SKM-1 treated with dmso at 0.1 percent for 144 hours (cell line): ENCODE results near the gene HEMK1.
A peak's percentile ranks its signal among the peaks of the same experiment; 100 is the strongest.

Experiments used
- DNase-seq: peaks from one replicate; lab custom pipeline; 2025; ENCODE audit not compliant: unreplicated experiment; lab: John Stamatoyannopoulos, UW

The HEMK1 gene

DNA sequence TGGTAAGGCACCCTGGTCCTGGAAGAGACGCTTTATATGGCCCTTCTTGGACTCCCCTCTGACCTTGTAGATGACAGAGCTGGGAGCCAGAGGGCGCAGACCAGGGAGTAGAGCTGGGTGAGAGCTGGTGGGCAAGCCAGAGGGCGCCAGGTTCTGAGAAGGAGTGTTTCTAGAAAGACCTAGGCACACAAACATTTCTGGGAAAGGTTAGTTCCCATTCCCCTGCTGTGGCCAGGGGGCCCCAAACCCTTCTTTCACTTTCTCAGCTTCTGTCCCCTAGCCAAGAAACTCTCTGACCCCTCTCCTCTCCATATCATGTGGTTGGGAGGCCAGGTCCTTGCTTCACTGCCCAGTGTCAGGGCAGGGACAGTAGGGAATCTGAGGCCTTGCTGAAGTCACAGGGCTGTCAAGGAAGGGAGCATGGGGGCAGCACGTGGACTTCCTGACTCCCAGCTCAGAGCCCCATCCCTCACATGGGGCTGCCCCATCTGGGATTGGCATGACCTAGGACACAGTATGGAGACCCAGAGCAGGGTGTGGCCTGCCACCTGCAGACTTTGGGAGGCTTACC lies 3.6 kb downstream of the HEMK1 start:
- DNase-seq: no peak

DNA sequence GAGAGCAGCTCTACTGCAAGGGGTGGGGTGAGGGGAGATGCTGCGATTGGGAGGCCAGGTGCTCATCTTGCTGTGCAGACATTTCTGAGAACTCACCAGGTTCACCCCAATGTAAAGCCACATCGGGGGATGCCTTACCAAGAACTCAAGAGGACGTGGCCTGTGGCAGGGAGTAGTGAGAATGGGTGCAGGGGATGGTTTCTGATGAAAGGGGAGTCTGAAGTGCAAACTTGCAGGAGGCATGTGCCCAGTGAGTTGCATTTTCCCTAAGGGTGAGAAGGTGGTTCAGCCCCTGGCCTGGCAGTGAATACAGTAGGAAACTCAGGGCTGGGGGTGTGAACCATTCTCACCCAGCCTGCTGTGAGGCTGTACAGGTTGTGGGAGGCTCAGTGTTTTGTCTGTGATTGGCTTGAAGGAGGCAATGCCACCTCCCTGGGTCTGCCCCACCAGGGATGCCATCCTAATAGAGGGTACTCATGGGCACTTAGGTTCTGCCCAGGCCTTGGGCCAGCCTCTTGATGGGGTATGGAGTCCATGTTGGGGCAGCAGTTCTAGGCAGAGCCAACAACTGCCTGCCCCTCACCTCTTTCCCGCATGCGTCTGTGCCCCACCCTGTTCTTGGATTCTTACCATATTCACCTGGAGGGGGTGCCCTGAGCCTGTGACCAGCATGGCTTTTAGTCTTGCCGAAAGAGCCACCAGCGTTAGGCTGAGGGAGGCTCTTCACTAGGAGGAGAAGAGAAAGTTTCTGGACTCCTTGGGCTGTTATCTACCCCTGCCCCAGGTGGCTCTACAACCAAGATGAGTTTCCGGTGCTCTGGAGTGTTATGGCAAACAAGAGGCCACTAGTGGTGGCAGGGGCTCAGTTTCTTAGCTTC lies 4.5 kb downstream of the HEMK1 start:
- DNase-seq: no peak

DNA sequence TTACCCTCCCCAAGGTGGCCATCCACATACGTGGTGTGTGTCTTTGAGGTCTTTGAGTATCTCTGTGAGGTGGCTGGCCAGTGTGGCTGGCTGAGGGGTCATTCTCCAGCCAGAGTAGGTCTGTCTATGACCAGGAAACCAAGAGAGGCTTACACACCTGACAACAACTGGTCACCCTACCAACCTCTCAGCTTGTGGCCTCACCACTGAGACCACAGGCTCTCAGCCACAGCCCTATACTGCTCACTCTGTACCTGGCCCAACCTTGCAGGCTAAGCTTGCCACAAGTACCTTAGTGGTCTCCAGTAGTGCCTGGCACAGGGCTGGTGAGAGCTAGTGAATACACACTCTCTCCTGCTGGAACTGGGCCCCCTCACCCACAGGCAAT lies 5.1 kb downstream of the HEMK1 start:
- no peak for DNase-seq

DNA sequence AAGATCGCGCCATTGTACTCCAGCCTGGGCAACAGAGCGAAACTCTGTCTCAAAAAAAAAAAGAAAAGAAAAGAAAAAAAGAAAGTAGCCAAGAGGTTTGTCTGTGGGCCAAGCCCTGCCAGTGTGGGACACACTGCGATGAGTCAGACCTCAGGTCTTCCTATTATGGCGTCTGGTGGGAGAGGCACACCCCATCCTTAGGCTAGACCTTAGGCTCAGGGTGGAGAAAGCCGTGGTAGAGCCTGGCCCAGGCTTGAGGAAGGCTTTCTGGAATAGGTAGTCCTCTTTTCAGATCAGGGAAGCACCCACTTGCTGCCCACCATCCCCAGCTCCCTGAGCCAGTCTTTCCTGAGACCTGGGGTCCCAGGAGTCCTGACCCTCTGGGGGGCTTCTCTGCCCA lies 6.0 kb downstream of the HEMK1 start:
- no peak for DNase-seq

DNA sequence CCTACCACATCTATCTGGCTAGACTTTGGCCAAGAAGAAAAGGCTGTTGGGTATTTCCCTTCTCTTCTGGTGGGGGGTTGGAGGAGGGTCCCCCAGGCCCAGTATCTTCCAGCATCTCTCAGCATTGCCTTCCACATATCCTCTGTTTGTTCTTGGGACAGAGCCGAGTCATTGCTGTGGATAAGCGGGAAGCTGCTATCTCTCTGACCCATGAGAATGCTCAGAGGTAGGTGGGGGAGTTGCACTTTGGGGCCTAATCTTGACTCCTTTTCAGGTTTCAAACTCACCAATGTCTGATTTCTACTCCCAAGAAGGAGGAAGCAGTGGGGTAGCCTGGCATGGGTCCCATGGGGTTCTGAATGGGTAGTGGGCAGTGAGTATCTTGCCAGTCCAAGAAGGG lies 8.0 kb downstream of the HEMK1 start:
- DNase-seq: no peak

DNA sequence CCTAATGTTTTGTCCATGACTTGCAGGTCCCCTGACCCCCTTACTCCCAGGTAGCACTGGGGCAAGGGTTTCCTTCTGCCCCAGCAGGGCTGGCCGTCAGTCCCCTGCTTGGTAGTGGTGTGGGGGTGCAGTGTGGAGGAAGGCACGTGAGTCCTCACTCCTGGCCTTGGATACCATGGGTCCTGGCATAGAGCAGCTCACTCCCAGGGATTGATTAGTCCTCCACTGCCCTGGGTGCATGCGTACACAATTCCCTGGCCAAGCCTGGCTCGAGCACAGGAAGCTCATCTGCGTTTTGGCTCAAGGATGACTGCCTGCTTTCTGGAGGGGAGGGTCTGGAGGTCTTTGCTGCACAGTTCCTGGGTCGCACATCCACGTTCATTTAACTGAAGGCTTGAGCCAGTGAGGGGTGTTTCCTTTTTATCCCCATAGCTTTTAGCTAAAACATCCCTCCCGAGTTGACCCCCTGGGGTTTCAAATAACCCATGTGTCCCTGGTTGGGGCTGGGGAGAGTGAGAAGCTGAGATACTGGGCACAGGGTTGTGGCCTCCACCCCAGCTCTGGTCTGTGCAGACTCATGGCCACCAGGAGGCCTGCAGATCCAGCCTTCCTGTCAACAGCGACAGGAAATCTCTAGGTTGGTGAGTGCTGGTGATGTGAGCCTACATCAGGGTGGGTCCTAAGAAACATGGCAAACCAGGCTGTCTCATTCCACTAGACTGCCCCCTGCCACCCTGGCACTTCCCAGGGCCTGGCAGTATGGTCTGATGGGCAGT lies 11.5 kb downstream of the HEMK1 start:
- DNase-seq: no peak

DNA sequence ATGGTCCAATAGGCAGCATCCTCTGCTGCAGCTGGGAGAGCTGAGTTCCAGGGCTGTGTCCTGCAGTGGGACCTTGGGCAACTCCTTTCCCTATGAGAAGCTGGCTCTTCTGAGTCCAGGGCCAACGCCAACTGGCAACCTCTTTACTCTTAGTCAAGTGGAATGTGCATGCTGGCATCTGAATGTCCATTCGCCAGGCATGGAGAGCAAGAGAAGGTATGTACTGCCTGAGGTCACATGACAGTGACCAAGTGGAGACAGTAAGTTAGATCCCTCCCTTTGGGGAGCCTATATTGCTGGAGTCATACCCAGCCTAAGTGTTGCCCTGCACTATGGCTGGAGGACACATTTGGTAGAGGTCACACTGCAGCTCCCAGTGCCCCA lies 12.1 kb downstream of the HEMK1 start:
- DNase-seq: no peak

DNA sequence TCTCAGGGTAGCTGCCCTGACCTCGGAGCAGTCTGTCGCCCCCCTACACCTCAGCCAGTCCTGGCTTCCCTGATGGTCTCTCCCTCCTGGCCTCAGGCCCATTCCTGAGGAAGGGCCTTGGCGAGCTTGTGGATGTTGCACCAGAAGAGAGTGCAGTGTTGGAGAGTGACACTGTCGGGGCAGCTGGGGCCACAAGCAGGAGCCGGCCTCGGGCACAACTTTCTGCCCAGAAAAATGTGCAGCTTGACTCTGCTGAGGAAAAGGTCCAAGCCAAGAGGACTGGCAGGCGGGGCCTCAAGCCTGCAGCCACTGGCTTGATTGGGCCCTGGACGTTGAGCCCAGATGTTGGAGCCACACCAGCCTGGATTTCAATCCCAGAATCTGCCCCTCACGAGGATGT lies 12.8 kb downstream of the HEMK1 start:
- DNase-seq: no peak

DNA sequence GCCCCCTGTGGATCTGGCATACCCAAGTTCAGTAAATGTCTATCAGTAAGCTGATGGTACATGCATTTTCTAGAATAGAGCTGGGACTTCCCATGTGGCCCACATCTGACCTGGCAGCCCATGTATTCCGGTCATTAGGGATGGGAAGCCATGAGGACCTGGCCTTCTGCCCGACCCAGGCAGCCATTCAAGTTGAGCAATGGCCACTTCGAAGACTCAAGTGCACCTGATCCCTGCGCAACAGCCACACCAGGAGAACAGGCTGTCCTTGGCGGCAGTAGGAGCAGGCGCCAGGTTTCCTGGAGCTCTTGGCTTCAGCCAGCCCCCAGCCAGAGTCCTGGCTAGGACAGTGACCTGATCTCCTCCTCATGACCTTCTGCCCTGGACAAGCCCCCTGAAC lies 14.6 kb downstream of the HEMK1 start:
- DNase-seq: no peak

DNA sequence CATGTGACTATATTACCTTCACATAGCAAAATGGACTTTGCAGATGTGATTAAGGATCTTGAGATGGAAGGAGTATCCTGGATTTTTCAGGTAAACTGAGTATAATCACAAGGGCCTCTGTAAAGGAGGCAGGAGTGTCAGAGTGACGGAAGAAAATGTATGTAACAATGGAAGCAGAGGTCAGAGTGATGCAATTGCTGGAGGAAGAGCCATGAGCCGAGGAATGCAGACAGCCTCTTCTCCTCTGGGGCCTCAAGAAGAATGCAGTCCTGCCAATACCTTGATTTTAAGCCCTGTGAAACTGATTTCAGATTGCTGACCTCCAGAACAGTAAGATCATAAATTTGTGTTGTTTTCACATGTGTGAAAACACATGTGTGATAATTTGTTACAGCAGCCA lies 15.1 kb downstream of the HEMK1 start:
- peak; percentile 15 for DNase-seq

DNA sequence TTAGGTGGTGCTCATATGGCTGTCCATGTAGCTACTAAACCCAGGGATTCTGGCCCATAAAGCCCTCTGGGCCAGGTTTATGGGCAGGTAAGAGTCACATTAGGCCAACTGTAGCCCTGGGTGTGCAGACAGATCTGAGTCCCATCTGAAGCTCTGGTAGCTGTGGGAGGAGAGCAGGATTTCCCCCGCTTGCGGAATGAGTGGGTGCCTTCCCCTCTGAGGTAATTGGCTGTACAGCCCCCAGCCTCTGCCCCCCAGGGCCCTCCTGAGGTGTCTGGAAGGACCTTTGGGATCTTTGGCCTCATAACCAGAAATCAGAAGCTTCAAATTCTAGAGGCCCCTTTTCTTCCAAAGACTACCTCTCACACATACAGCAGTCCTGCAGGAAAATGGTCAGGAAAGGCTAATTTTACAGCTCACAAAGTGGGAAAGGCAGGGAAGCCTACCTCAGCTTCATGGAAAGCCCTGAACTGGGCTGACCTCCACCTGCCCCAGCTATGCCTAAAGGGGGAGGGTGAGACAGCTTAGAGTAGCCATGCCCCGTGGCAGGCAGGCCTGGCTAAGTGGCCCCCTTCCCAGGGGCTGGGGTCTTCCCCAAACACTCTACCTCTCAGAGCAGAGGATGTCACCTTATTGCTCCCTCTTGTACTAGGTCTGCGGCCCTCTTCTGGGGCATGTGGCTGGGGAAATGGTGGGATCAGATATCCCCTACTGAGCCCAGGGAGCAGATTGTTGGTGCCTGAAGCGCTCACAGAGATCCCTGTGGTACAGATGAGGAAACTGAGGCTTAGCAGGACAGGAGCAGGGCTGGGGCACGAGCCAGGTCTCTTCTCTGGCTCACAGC lies 16.8 kb downstream of the HEMK1 start:
- no peak for DNase-seq

DNA sequence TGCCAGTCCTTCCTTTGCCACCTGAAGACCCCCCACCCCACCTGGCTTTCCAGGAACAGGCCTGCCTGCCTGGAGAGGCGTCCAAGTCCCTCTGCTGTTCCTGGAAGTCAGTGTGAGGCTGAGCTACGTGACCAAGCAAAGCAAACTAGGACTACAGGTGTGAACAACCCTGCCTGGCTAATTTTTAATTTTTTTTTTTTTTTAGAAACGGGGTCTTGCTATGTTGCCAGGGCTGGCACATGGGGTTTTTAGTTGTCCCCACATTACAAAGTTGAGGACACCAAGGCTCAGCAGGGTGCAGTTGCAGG lies 17.4 kb downstream of the HEMK1 start:
- DNase-seq: no peak

DNA sequence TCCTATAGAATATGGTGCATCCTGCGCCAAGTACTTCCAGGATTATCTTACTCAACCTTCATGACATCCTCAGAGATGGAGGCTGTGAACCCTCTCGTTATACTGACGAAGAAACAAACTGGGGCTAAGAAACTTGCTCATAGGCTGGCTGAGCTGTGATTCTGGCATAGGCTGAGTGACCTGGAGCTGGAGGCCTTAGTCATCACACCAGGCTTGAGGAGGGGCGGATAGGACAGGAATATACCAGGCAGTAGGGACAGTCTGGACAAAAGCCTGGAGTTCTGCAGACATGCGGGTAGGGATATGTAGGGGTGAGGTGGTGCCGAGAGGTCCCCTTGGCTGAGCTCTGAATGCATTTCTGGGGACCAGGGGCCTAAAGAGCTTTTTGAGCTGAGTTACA lies 18.1 kb downstream of the HEMK1 start:
- no peak for DNase-seq

DNA sequence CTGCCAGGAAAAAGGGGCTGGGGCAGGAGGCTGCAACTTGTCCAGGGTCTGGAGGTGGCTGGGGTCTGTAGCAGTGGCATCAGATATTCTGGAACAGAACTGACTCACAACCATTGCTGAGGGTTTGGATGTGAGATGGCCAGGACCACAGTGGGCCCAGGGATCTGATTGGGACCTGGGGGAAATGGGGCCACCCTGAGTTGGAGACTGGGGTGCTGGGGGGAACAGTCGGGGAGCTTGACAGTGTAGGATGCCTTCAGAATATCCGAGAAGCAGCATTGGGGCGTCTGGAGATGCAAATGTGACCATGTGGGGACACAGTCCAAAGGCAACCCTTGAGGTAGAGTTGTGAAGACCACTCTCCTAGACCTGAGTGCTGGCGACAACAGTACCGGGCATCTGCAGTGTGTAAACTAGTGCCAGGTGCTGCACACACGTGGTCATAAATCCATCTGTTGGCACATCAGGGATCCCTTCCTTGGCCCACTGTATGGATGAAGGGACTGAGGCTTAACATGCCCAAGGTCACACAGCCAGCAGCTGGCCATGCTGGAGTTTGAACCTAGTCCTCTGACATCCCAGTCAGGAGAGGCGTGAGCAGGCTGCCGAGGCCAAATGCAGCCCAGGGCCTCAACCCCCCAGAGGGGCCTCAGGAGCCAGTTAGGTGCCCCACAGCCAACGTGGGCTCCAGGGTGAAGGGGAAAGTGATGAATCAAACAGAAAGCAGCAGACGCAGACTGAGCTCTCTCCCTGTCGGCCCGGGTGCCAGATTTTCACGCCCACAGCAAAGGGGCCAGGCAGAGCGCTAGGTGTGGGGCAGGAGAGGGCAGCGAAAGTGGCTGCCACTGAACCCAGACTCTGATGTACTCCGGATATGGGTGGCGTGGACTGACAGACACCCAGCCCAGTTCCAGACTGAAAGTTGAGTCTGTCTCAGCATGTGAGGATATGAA lies 18.8 kb downstream of the HEMK1 start:
- no peak for DNase-seq

DNA sequence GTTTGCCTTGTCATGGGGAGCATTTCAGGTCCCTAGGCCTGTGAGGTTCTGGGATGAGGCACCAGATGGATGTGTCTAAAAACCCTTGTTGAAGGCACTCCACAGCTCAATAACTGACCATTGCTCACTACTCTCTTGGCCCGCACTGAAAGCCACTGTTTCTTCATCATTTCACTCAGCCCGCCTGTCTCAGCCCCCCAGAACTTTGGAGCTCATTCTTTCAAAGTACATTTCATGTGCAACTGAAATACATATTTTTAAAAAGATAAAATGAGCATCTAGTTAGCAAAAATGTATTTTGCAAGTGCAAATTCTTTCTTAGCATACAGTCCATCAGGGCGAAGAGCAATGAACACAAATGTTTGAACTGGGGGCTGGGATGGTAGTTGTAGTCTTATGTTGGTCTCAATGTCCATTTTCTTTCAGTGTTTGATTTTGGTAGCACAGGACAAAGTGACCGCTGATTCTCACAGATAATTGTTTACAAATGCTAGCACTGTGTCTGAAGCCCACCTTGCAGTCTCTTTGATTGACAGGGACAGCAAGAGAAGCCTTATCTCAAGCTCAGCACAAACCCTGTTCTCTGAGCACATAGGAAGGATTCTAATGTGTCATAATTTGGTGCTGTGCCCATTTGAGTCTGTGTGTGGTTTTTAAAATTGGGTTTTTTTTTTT lies 19.6 kb downstream of the HEMK1 start:
- no peak for DNase-seq

DNA sequence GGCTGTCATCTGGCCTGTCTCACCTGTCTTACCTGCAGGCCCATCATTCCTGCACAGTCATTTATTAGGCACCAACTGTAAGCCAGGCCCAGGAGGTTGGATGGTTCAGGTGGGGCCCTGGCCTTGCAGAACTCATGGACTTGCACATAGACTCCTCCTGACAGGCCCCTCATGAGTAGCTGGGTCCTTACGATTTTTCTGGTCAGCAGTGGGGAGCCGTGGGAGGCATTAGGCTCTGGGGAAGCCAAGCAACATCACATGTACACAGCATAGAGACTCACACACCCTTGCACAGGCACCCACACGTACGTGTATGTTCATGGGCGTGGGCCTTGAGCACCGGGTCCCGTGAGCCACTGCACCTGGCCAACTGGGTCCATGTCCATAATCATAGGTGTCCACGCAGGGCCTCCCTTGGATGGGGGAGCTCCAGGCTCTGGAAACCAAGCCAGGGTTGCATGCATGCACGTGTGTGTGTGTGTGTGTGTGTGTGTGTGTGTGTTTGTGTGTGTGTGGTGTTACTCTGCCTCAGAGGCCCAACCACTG lies 21.9 kb downstream of the HEMK1 start:
- no peak for DNase-seq

DNA sequence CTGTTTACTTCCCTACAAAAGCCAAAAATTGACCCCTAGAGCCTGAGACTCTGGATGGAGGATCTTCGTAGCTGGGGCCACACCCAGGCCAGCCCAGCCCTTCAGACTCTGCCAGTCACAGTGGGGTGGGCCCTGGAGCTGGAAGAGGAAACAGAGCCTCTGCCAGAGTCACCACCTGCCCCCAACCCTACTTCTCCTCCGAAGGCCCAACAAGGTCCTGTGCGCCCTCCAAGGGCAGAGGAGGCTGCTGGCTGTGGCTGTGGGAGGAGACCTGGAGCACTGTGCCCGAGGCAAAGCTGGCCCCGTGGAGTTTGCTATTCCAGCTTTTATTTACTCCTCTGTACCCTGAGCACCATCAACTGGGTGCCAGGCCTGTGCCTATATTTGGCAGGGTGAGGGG lies 23.2 kb downstream of the HEMK1 start:
- peak; percentile 51 for DNase-seq

DNA sequence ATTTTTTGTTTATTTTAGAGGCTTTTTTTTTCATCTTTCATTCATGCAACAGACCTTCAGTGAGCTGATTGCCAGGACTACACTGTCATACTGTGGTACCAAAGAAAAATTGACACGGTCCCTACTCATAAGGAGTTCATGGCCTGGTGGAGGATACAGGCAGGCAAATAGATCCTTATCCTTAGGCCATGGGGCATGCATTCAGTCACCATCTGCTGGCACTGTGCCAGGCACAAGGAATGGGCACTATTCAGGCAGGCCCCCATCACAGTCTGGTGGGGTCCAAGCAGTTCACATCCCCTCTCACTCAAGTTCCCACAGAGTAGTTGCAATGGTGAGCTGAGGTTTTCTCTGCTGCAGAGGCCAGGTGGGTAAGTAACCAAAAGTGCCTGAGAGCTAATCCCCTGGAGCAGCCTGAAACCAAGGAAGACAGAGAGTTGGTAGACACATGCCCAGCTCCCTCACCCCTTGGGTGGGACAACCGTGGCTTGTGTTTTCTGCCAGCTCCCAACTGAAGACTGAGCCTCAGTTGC lies 25.0 kb downstream of the HEMK1 start:
- DNase-seq: no peak

DNA sequence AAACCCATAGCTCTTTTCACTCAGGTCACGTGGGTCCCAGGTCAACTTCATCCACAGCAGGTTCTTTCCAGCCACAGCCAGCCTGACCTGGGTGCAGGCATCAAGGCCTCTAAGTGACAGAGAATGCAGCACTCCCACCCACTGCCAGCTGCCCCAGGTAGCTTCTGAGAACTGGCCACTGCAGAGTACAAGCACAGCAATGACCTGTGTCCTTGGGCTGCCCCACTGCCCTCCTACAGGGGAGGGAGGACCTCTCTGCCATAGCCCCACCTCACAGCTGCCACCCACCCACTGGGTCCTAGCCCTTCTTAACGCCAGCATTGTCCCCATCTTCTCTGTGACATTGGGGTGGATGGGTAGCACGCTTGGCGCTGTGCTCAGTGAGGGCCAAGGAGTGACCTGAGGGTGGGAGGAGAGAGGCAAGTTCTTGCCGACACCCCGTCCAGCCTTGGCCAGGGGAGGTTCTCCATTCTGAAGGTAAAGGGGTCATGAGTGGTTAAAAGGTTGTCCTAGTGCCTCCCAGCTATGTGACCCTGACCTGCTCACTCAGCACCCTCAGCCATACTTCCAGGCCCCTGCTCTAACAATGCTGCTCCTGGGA lies 29.9 kb downstream of the HEMK1 start:
- DNase-seq: no peak
